ENCODE results near the gene HIVEP1.

- TF ChIP-seq ZNF274 (IDR thresholded peaks at IDR 0.05; ENCODE audit: borderline replicate concordance, extremely low read depth, low read length) (no peak), POLR2A (IDR thresholded peaks at IDR 0.05; ENCODE audit: control extremely low read depth in 1 of 2, low read depth in 2 of 2, low read length in 2 of 2) (no peak), TAF7 (optimal IDR thresholded peaks at IDR 0.05; ENCODE audit: borderline replicate concordance, low read depth, low read length) (no peak), TAF1 (IDR thresholded peaks at IDR 0.05; ENCODE audit: low read depth, low read length) (no peak), POLR2AphosphoS5 (IDR thresholded peaks at IDR 0.05; ENCODE audit: low read depth, low read length) (no peak), BACH1 (IDR thresholded peaks at IDR 0.05; ENCODE audit: low read length) (no peak)
Observed at GRCh38 chr6:12069891-12070529, 57.9 kb downstream of the HIVEP1 start.
